ENCODE measurements around the gene PTHLH. TPM values are rescaled to one million over a fixed set of nuclear protein-coding genes. Genes with fewer than 3 reads are reported as not detected.

PTHLH gene
- 3.0 and 3.4 TPM in 2 replicates for total RNA-seq

DNA sequence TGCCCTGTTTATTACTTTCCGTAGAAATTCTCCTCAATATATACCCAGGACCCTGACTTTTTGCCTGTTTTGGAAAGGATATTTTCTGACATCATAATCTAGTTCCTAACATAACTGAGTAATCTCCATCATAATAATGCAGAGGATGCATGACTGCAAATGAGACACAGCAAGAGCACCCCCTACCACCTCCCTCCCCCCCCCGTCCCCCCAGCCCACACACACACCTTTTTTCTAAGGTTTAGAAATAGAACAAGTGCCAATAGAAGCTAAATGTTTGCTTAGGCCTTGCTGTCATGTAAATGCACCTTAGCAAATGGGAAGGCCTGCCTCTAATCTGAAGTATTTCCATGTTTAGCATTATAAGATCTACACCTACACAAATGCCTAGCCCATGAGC lies at the start of gene PTHLH:
Gene PTHLH (minus strand): TSS at position 13 of the 400 bp plus-strand sequence. CDS start 3,239 bp downstream, outside the sequence.
- no peak for DNase-seq (ENCODE audit: low read depth, low spot score)

DNA sequence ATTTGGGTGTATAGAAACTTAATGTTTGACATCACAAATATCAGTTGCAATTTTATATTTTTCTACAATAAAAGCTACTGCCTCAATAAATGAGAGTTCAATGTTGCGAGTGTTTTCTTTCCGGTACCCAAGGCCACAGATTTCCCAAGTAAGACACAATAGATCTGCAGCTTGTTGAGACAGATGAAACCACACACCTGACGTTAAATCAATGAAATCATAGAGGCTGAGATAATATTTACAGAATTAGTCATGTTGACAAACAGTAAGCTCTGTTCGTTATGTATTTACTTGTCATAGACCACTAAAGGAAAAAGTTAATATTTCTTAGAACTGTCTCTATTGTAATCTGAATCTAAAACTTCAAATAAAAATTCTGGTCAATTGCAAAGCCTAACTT lies 49.2 kb upstream of the PTHLH start:
- DNase-seq (ENCODE audit: low read depth, low spot score), result no peak

DNA sequence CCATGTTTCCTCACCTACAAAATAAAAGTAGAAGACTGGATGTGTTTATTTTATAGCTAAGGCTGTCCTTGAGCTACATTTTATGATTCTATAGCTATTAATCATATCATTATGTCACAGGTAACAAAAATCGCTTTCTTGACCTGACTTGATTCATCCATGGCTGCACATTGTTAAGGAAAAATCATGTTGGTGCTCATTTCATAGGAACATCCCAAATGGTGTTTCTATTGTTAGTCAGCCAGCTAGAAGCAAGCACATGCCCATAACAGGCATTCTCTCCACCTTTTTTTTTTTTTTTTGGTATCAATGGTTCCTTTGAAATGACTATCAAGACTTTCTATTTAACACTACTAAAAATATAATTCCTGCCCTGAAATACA lies 45.3 kb upstream of the PTHLH start:
- DNase-seq (ENCODE audit: low read depth, low spot score), result no peak

DNA sequence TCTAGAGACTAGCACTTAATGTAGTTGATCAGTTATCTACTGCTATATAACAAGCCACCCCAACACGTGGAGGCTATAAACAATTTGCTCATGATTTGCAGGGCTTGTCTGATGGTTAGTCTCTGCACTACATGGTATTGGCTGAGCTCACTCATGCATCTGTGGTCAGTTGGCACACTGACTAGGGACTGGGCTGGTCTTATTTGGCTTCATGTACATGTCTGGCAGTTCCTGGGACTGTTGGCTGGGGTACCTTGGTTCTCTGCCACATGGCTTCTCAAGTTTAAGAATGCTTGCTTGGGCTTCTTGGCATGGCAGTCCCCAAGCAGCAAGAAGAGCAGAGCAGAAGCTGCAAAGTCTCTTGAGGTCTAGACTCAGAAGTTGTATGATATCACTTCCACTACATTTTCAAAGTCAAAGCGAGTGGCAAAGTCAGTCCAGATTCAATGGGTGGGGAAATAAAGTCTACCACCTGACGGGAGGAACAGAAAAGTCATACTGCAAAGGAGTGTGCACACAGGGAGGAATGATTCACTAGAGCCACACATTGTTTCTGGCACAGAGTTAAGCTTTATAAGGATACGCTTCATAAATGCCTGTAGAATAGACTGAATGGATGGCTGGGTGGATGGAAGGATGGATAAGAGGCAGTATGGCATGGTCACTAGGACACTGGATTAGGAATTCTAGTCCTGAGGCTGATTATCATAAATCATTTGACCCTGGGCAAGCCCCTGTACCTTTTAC lies 44.8 kb upstream of the PTHLH start:
- no peak for DNase-seq (ENCODE audit: low read depth, low spot score)

DNA sequence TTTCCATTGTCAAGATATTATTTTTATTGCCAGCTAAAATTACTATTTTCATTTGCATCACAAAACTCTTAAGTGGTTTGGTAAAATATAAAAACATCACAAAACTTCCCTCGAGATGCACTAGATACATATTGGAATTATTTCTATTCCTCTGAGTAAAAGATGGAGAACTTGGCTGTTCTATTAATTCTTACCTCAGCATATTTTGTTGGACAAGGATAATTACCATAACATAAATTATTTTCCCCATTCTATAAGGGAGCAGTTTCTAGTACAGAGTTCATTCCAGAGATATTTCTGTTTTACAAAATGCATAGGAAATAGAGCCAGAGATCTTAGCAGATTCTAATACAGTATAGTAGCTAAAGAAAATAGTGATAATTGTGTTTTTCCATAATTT lies 42.6 kb upstream of the PTHLH start:
- DNase-seq (ENCODE audit: low read depth, low spot score), result no peak

DNA sequence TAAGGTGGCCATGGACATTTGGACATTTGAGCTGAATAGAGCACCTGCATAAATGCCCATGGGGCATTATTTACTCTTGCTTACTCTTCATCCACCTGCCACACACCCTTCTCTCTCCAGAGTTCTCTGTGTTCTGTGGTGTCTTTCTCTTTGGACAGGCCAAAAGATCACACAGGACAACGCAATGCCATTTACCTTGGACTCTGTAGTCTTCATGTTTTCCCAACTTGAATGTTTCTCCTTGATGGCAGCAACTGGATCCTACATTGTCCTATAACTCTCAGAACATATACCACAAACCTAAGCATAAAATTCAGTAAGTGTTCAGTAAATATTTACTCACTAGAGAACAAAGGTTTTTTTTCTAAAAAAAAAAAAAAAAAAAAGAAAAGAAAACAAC lies 41.7 kb upstream of the PTHLH start:
- no peak for DNase-seq (ENCODE audit: low read depth, low spot score)

DNA sequence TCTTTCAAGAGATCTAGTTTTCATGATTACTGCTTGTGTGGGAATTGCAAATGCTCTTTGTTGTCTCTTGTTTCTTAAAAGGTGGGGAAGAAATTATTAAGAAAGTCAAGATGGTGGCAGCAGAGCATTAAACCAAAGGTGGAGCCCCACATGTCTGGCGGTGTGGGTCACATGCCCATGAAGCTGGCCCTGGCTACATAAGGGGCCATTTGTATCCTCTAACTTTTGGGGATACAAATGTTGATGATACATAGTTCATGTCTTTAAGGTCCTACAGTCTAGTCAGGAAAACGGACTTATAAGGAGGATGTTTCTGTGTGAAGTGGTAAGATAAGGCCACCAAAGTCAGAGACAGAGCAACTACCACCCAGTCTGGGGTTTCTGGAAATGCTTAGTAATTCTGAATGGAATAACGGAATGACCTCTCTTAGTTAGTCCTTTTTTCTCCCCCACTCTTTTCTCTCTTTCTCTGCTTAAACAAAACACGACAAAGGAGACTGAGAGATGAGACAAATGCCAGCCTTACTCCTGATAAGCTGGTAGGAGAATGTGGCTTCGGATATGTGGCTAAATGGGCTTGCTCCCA lies 39.9 kb upstream of the PTHLH start:
- no peak for DNase-seq (ENCODE audit: low read depth, low spot score)

DNA sequence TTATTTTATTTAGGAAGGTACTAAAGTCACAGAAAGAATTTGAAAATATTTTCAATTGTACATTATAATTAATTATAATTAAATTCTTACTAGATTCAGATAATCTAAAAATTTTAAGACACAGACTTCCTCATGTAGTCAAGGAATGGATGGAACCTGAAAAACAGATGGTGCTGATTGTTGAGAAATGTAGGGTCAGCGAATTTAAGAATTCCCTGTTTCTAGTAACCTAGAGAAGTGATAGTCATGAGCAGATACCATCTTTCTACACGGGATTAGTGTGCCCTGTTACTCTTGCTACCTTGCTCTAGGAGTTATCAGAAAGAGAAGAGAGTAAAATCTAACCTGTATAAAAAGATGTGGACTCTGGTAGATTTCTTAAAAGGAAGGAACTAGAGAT lies 37.5 kb upstream of the PTHLH start:
- DNase-seq (ENCODE audit: low read depth, low spot score), result no peak

DNA sequence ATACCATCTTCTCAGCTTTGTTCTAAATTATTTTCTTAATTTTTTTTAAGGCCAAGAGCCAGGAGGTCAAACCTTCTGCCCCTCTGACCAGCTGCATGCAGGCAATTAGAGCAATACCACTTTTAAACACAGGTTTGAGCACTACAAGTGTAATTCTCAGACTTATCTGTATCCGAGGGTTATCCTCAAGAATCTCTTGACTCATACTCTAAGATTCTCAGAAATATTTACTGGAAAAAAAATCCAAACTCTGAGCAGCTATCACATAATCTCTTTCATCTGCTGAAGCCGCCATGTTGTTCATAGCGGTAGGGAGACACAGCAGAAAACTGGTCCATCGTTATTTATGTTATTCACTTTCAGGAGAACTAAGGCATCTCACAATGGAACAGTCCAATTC lies 27.4 kb upstream of the PTHLH start:
- no peak for DNase-seq (ENCODE audit: low read depth, low spot score)

DNA sequence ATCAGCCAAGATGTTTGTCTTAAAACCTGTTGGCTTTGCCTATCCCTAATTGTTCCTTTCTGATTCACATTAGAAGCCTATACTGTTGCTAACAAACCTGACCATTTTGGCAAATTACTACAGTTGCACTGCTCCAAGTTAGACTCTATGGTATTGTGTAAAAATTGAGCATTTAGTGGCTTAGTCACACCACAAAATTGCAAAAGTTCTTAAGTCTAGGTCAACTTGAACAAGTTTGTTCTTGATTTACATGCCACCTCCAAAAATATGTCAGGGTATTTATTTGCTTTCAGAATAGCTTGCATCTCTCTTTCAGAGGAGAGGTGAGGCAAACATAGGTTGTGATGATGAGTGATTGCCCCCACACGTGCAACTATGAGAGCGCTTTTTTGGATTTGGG lies 27.0 kb upstream of the PTHLH start:
- no peak for DNase-seq (ENCODE audit: low read depth, low spot score)

DNA sequence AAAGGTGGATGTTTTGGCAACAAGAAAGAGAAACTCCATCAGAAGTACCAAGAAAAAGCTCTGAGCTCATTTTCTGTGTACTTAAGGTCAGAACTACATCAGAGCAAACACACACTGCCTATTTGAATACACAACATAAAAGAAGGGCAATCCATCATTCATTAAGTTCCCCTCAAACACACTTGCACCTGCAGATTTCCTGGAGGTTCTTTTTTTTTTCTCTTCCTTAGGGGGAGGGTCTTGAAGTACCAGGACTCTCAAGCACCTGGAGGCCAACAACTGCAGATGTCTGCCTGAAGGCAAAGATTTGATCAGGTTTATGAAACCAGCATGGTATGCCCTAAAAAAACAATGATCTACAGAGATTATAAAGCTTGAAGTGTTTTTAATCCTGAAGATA lies 26.1 kb upstream of the PTHLH start:
- no peak for DNase-seq (ENCODE audit: low read depth, low spot score)

DNA sequence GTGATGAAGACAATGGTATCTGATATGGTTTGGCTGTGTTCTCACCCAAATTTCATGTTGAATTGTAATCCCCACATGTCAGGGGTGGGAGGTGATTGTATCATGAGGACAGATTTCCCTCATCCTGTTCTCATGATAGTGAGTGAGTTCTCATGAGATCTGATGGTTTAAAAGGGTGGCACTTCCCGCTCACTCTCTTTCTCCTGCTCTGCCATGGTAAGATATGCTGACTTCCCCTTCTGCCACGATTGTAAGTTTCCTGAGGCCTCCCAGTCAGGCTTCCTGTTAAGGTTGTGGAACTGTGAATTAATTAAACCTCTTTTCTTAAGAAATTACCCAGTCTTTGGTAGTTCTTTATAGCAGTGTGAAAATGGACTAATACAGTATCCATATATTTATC lies 25.6 kb upstream of the PTHLH start:
- DNase-seq (ENCODE audit: low read depth, low spot score), result no peak

DNA sequence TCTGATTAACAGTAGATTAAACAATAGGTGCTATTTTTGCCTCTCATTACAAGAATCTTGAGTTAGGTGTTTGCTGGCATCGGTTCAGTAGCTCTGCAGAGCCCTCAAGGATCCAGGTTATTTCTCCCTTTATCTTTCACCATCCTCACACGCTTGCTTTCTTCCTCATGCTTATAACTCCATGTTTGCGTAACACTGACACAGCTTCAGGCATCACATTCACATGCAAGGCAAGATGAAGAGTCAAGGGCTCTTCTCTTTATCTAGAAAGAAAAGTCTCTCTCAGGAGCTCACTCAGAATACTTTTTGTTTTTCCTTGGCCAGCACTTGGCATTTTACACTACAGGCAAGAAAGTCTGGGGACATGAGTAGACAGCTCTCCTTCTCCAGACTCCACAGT lies 24.2 kb upstream of the PTHLH start:
- DNase-seq (ENCODE audit: low read depth, low spot score), result no peak

DNA sequence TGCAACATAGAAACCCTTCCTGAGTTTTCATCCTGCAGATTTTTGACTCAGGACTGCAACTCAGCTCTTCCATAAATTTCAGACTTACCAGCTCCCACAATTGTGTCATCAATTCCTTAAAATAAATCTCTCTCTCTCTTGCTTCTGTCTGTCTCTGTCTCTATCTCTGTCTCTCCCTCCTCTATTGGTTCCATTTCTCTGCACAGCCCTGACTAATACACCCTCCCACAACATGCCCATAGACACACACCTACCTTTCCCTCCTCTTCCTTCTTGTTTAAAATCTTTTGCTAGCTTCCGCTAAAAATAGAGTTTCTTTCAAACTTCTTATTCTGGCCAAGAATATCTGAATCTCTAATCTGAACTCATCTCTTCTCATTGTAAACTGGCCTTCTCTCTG lies 22.9 kb upstream of the PTHLH start:
- DNase-seq (ENCODE audit: low read depth, low spot score), result no peak

DNA sequence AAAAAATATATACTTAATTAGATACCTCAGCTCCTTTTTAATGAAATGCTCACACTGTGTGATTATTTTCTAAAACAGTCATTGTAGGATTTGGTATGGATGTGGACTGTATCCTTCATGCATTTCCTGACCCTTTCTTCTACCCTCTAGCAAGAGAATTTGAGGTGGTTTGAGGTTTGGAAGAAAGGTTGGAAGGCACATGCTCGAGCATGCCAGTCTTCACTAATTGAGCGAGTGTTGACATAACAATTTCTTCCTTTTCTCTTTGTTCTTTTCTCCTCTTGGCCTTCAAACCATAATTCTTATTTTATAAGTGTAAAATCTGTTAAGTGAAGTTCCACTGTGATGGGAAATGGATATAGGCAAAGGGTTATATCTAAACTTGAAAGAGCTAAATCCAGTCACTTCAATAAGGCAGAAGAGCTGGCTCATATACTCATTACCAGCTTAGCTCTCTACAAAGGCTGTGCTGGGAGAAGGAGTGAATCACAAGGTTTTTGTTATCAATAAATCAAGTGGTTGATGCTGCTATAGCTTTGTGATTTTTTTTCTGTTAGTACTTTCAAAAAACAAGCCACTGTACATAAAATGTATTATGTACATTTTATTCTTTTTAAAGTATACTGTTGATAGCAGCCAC lies 16.2 kb upstream of the PTHLH start:
- DNase-seq (ENCODE audit: low read depth, low spot score), result no peak

DNA sequence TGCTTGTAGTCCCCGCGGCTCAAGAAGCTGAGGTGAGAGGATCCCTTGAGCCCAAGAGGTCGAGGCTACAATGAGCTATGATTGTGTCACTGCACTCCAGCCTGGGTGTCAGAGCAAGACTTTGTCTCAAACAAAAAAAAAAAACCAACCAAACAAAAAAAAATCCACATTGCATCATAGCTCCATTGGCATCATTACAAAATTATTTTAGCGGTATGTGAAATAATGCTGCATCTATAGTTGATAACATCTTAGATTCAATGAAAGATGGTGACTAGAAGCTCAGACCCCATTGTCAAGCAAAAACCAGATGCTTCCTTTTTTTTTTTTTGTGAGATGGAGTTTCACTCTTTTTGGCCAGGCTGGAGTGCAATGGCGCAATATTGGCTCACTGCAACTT lies 14.8 kb upstream of the PTHLH start:
- DNase-seq (ENCODE audit: low read depth, low spot score), result no peak

DNA sequence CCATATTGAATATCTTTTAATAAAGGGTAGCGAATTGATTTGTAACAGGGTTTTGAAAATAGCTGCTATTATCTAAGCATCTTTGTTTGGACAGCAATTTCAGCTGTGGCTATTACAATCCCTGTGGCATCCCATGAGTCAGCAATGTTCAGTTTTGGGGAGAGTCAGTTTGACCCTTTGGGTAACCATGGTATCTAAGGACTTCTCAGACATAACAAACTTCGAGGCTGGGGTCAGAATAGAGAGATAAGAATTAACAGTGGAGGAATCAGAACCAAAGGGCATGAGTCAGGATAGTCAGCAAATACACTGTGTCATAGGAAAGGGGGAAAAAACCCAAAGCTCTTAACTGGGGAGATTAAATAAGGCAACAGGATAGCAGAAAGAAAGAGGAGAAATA lies 11.7 kb upstream of the PTHLH start:
- DNase-seq (ENCODE audit: low read depth, low spot score), result no peak

DNA sequence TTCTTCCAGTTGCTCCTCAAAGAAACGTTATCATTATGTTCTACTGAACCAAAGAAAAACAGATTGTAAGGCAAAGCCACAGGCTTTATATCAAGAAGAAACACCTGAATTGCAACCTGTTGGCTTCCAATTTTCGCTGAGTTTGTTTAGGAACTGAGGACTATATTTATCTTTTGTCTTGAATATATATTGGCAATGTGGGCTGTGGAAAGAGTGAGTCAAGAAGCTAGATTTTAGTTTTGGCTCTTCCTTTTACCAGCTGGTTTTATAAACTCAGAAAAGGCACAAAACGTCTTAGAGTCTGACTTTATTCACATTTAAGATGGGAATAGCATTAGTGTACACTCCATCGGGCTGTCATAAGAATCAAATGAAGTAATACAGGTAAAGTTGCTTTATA lies 10.4 kb upstream of the PTHLH start:
- no peak for DNase-seq (ENCODE audit: low read depth, low spot score)

DNA sequence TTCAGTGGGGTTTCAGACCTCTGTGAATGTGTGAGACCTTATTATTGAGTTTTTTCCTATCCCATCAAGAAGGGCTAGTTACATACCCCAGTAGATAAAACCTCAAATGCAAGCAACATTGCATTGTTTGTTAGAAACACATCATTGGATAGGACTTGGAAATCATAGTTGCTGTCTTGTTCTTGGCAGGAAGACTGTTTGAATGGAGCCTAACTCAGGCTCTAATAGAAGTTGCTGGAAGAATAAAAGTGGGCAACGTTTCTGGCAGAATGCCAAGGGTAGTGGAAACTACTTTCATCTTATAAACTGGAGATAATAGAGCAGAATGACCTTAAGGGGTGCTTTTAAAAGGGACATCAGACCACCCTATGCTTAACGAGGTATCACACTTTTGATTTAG lies 9.9 kb upstream of the PTHLH start:
- no peak for DNase-seq (ENCODE audit: low read depth, low spot score)

DNA sequence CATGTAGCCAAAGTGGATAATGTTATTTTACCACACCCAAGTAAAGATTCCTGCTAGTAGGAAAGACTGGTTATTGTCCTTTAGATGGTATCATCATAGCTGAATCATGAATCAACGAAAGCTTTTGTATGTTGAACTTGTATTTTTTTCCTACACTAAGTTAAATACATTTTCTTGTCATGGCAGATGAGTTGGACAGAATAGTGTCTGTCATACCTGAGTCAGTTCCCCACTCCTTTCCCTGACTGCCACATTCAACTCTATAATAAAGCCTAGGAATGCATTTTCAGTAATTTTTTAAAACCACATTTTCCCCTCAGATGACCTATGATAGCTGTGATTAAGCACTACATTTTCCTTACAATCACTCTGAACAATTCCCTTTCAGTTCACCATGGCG lies 9.3 kb upstream of the PTHLH start:
- DNase-seq (ENCODE audit: low read depth, low spot score), result no peak

DNA sequence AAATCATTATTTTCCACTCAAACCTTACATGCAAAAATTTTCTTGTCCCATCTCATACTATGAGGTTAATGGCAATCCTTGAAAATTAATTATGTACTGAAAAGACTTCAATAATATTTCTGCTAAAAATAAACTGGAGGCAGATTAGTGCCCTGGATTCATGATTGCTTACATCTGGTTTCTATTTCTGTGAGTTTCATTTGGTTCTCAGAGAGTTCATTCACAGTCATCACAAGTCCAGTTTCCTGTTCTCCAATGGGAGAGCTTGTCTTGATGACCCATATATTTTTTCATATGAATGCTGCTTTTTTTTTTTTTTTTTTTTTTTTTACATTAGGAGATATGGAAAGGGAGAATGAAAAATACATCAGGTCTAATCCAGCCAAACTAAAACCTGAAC lies 6.6 kb upstream of the PTHLH start:
- DNase-seq (ENCODE audit: low read depth, low spot score), result no peak

DNA sequence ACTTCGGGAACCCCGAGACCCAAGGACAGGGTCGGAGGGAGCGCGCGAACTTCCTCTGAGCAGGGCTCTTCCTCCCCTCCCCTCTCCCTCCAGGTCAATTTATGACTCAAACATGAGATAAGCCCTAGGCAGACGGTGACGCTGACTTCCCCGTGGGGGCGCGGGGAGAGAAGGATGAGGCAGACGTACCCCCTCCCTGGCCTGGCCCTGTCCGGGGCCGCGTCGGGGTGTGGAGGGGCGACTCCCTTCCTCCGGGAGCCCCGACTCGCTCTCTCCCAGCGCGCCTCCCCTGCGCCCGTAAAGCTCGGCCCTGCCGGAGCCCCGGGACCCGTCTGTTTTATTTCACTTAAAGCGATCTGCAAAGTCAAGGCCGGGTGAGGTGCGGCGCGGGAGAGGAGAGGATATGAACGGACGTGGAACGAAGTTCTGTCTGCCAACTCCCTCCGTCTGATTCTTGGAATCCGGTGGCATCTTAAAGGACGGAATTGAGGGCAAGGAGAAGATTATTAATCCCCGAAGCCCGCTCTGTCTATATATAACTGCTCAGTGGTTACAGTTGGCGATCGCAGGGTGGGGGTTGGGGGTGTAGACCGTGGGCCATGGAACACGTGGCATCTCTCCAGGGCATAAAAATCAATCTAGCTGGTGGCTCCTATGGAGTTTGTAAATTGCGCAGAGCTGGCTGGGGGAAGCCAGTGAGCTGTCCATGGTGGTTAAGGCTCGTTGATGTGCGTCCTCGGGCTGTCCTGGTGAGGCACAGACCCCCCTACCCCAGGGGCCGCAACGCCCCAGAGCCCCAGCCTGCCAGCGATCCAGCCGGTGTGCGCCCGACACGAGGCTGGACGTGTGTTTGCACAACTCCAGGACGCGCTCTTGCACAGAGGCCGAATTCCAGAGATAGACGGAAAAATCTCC lies 2.9 kb upstream of the PTHLH start:
- DNase-seq (ENCODE audit: low read depth, low spot score), result no peak

Data from pulmonary artery endothelial cell (primary cell).